Measurements from ENCODE around the gene OR52B6.
"Not testable (repeated sequence)": the region's sequence is repeated elsewhere in the genome, so short reads cannot be mapped to it uniquely, and the experiment has no call there.

The OR52B6 gene

DNA sequence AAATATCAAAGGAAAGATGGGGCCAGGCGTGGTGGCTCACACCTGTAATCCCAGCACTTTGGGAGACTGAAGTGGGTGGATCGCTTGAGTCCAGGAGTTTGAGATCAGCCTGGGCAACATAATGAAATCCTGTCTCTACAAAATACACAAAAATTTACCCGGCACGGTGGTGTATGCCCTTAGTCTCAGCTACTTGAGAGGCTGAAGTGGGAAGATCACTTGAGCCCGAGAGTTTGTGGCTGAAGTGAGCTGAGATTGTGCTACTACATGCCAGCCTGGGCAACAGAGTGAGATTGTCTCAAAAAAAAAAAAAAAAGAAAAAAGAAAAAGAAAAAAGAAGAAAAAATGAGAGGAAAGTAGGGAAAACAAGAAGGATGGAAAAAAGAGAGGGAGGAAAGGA lies 11.9 kb downstream of the OR52B6 start:
- H3K27ac ChIP-seq = no peak overlapping the region
- DNase-seq (ENCODE audit: low read depth, low spot score) = no peak

DNA sequence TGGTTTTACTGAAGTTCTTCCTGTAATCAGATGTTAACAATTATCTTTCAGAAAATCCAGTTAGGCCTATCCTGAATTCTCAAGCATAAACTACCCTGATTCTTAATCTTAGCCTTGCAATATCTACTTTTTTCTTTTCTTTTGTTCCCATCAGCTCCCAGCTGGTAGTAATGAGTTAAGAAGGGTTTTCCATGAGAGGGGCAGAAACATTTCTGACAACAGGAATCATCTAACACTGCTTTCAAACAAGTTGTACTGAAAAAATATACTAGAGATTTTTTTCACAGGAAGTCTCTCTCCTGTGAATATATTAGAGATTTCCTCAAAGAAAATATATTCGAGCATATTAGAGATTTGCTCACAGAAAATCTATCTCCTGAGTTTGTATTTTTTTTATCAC lies 12.5 kb downstream of the OR52B6 start:
- DNase-seq (ENCODE audit: low read depth, low spot score) = no peak
- H3K27ac ChIP-seq = no peak overlapping the region

- no peak for DNase-seq (ENCODE audit: low read depth, low spot score)
- peak within 1 kb of the TSS; percentile 68 for H3K27ac ChIP-seq
Measured at GRCh38 chr11:5596607-5597201, 16.0 kb downstream of the OR52B6 start, which contains the start of gene TRIM6. TSS of gene TRIM6 (plus strand) at chr11:5596637. CDS start at chr11:5596898, 261 bp downstream.

DNA sequence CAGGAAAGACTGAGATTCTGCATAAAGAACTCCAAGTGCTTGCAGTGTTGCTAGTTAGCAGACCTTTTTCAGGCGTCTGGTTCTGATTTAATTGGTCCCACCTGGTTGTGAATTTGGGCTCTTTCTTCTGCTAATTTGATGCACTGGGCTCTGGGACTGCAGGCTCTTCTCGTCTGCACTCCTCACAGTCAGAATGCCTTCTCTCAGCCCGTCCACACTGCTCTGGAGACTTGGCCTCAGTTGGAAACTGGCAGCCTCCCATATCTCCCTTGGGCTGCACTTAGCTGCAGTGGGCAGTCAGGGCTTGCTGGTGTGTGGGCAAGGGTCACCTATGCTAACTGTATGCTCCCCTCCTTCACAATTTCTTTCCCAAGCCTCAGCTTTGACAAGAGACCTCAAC lies 17.3 kb downstream of the OR52B6 start:
- H3K27ac ChIP-seq = no peak overlapping the region

DNA sequence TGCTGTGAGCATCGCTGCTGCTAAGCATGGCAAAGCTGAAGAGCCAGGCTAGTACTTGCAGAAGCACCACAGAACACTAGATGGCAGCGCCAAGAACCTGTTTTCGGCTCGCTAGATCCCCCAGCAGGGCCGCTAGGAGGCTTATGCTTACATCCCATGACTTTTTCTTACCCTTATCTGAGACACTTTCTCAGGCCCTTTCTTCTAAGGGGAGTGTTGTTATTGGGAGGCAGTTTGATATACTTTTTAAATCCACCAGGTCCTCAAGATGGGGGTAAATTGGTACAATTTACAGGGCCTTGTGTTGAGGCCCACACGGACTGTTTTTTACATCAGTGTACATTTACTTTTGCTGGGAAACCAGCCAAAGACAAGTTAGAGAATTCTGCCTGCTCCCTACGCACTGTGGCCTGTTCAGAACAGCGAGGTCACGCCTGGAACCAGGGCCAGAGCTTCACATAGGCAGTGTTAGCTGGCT lies 19.7 kb downstream of the OR52B6 start:
- peak overlapping the region; percentile 2 for H3K27ac ChIP-seq
- DNase-seq (ENCODE audit: low read depth, low spot score) = peak; percentile 44

More for the DNA sequence above, 17.3 kb downstream of the OR52B6 start:
- no peak for DNase-seq (ENCODE audit: low read depth, low spot score)

DNA sequence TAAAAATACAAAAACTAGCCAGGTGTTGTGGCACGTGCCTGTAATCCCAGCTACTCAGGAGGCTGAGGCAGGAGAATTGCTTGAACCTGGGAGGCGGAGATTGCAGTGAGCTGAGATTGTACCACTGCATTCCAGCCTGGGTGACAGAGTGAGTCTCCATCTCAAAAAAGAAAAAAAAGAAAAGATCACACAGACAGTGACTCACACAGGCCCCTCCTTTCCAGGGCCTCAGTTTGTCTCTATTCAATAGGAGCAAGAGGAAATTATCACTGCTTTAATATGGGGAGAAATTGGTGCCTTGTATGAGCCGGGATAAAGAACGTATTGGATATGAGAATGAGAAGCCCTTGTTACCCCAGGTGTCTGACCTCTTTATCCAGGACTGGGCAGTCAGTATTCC lies 22.1 kb downstream of the OR52B6 start:
- not testable (repeated sequence) for DNase-seq (ENCODE audit: low read depth, low spot score)
- peak overlapping the region; percentile 19 for H3K27ac ChIP-seq

DNA sequence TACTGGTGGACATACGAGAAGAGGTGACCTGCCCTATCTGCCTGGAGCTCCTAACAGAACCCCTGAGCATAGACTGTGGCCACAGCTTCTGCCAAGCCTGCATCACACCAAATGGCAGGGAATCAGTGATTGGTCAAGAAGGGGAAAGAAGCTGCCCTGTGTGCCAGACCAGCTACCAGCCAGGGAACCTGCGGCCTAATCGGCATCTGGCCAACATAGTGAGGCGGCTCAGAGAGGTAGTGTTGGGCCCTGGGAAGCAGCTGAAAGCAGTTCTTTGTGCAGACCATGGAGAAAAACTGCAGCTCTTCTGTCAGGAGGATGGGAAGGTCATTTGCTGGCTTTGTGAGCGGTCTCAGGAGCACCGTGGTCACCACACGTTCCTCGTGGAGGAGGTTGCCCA lies 22.6 kb downstream of the OR52B6 start:
- DNase-seq (ENCODE audit: low read depth, low spot score) = no peak
- H3K27ac ChIP-seq = peak overlapping the region; percentile 19

DNA sequence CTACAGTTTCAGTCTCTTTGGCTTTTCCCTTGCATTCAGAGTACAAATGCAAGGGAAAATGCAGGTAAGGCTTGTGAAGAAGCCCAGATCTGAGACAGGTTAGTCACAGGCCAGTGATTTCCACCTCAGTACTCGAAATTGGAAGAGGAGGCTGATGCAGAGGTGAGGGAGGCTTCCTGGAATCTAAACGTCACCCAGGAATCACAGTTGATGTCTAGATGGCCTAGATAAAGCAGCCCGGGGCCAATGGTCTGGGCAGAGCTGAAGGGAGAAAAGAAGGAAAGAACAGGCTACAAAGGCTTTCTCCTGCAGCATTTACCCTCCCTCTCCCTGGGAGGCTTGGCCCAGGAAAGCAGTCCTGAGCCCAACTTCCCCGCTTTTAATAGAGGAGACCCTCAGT lies 24.2 kb downstream of the OR52B6 start:
- H3K27ac ChIP-seq = no peak overlapping the region
- no peak for DNase-seq (ENCODE audit: low read depth, low spot score)

DNA sequence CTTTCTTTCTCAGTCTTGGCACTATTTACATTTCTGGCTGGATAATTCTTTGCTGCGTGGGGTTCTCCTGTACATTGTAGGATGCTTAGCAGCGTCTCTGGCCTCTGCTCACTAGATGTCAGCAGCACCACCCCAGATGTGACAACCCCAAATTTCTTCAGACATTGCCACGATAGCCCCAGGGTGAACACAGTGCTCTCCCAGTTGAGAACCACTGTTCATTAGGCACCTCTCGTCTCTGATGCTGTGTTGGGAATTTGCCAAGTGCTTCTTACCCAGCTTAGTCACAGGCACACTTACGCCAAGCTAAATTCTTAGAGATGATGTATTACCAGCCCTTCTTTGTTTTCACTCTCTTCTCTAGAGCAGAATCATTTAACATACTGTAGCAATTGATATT lies 25.2 kb downstream of the OR52B6 start:
- H3K27ac ChIP-seq = no peak overlapping the region
- peak; percentile 66 for DNase-seq (ENCODE audit: low read depth, low spot score)

DNA sequence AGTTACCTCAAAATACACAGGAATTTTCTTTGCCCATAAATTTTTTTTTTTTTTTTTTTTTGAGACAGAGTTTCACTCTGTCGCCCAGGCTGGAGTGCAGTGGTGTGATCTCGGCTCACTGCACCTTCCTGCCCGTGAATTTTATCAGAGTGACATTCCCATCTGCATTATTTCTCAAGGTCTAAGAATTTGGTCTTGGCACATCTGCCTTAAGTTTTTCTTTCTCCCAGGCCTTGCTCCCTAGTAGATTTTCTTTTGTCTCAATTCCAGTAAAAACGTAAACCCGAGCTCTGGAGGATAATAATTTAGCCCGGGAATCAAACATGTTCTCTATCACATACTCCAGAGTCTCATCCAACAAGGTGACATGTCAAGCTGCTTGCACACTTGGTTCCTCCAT lies 28.1 kb downstream of the OR52B6 start:
- H3K27ac ChIP-seq = no peak overlapping the region
- no peak for DNase-seq (ENCODE audit: low read depth, low spot score)

GRCh38 chr11:5610446-5610845 lies 29.8 kb downstream of the OR52B6 start:
- DNase-seq (ENCODE audit: low read depth, low spot score) = no peak
- H3K27ac ChIP-seq = no peak overlapping the region

- DNase-seq (ENCODE audit: low read depth, low spot score) = no peak
- no peak overlapping the region for H3K27ac ChIP-seq
Measured at GRCh38 chr11:5611627-5612026, 30.9 kb downstream of the OR52B6 start.

GRCh38 chr11:5618807-5619206 lies 38.1 kb downstream of the OR52B6 start:
- peak; percentile 49 for DNase-seq (ENCODE audit: low read depth, low spot score)
- peak overlapping the region; percentile 97 for H3K27ac ChIP-seq

DNA sequence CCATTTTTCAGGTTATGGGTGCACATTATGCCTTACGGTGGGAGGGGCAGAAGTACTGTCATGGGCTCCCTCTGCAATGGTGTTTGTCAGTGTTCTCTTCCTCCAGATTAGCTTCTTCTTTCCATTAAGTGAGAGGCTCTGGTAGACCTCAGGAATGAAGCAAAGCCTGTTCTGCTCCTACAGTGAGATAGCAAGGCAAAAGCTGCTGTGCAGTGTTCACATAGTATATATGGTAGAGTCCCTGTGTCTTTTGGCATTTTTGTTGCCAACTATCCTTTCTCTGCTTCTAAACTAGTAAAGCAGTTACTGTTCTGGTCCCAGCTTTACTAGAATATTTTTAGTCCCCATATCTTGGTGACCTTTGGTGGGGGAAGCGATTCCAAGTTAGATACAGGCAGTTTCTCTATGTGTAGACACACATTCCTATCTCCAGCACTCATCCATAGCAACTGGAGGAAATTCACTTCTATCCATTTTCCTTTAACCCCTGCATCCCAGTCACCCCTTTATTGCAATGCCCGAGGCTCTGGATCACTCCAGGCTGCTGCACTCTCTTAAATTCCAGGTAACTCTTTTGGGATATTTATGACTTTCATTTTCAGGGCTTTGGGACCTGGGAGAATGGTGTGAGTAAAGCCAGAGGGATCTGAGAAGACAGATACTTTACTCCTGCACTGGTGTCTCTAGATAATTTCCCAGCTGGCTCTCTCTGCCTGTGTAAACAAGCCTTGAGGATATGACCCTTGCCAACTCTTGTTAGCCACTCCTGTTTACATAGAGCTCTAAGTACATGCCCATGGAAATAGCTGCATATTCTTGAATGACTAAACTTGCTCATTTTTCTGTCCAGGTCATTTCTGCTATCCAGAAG lies 40.2 kb downstream of the OR52B6 start:
- peak; percentile 63 for DNase-seq (ENCODE audit: low read depth, low spot score)
- H3K27ac ChIP-seq = peak overlapping the region; percentile 97

DNA sequence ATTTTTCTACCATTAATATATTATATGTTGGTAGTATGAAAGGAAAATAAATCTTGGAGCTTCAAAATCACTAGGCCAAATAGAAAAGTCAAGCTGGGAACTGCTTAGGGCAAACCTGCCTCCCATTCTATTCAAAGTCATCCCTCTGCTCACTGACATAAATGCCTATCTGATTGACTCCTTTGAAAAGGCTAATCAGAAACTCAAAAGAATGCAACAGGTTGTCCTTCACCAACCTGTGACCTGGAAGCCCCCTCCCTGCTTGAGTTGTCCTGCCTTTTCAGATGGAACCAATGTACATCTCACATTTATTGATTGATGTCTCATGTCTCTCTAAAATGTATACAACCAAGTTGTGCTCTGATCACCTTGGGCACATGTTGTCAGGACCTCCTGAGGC lies 40.9 kb downstream of the OR52B6 start:
- H3K27ac ChIP-seq = peak overlapping the region; percentile 97
- no peak for DNase-seq (ENCODE audit: low read depth, low spot score)

DNA sequence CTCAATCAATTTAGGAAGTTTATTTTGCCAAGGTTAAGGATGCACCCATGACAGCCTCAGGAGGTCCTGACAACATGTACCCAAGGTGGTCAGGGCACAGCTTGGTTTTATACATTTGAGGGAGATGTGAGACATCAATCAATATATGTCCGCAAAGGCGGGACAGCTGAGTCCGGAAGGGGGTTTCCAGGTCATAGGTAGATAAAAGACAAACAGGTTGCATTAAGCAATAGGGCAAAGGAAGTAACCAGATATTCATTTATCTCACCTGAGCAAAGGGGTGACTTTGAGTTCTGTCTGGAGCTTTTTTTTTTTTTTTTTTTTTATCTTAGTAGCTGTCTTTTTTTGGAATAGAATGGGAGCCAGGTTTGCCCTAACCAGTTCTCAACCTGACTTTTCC lies 42.1 kb downstream of the OR52B6 start:
- no peak overlapping the region for H3K27ac ChIP-seq
- DNase-seq (ENCODE audit: low read depth, low spot score) = no peak

DNA sequence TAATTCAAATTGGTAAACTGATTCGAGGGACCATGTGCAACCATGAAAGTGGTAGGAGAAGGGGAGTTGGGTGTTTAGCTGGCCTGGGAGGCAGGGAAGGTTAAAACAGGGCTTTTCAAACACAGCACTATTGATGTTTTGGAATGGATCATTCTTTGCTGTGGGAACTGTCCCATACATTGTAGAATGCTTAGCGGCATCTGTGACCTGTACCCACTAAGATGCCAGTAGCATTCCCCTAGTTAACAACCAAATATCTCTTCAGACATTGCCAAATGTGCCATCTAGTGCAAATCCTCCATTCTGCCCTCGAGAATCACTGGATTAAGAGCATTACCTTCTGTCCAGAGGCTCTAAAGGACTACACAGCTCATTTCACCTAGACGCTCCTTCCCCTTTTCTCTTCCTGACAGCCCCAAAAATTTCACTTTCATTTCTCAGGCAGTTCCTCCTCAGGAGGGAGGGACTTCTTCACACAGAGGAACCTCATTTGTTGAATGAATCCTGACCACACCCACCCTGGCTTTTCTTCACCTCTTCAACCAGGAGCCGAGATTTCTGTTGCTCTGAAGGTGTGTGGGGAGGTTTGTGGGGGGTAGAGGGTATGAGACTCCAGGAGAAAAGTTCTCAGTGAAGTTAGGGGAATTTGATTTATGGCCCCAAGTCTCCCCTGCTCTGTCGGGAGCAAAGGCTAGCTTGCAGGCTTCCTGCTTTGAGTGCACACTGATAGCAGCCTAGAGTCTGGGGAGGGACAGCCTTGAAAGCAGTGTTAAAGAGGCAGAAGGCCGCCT lies 44.0 kb downstream of the OR52B6 start, which contains the start of gene TRIM34:
TRIM34 (plus strand) TSS at position 513 of the 791 bp plus-strand sequence. CDS start 7,331 bp downstream, outside the sequence.
- peak; percentile 43 for DNase-seq (ENCODE audit: low read depth, low spot score)
- peak within 1 kb of the TSS; percentile 65 for H3K27ac ChIP-seq

DNA sequence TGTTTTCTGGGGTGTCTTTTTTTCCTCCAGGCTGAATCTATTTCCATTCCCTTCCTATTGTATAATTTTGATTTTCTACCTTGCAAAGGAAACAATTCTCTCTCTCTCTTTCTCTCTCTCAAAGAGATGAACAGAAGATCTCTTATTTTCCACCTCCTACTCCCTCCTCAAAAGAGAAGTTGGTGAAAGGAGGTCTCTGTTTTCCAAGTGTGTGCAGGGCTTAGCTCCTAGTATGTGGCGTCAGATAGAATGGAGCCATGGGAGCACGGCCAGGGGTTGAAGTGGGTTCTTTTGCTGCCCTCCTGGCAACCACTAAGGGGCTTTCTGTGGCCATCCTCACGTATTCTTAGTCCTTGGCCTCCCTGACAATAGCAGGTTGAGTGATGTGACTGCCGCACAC lies 44.6 kb downstream of the OR52B6 start:
- no peak for DNase-seq (ENCODE audit: low read depth, low spot score)
- H3K27ac ChIP-seq = peak overlapping the region; percentile 65

GRCh38 chr11:5626196-5626595 lies 45.5 kb downstream of the OR52B6 start:
- DNase-seq (ENCODE audit: low read depth, low spot score) = no peak
- peak overlapping the region; percentile 65 for H3K27ac ChIP-seq

GRCh38 chr11:5631417-5631816 lies 50.7 kb downstream of the OR52B6 start:
- no peak overlapping the region for H3K27ac ChIP-seq
- no peak for DNase-seq (ENCODE audit: low read depth, low spot score)

All from epithelial cell of prostate (primary cell).